HUES6 (cell line): ENCODE data around the gene CUL5.
A peak's percentile ranks its signal among the peaks of the same experiment; 100 is the strongest.

Experiments used
- H3K27ac ChIP-seq: 2 replicates; pipeline ENCODE4 v1.7.0; 2013; ENCODE audit warnings: low read depth, mild to moderate bottlenecking, low read length, inconsistent platforms
- H3K27me3 ChIP-seq: 2 replicates; pipeline ENCODE4 v1.6.1; 2013; ENCODE audit warnings: low read length; ENCODE audit not compliant: control insufficient read depth, insufficient read depth
- H3K36me3 ChIP-seq: 2 replicates; pipeline ENCODE4 v1.6.1; 2013; ENCODE audit warnings: low read length; ENCODE audit not compliant: control insufficient read depth, insufficient read depth
- H3K4me1 ChIP-seq: 2 replicates; pipeline ENCODE4 v1.6.1; 2013; ENCODE audit warnings: low read length; ENCODE audit not compliant: control insufficient read depth, insufficient read depth
- H3K4me3 ChIP-seq: 2 replicates; pipeline ENCODE4 v1.5.1; 2013; ENCODE audit warnings: low read depth, low read length
- H3K9ac ChIP-seq: one replicate; pipeline ENCODE4 v1.6.1; 2013; ENCODE audit warnings: mild to moderate bottlenecking, low read length
- H3K9me3 ChIP-seq: 2 replicates; pipeline ENCODE4 v1.6.1; 2013; ENCODE audit warnings: low read depth, low read length; ENCODE audit not compliant: control insufficient read depth, insufficient read depth

Gene CUL5

DNA sequence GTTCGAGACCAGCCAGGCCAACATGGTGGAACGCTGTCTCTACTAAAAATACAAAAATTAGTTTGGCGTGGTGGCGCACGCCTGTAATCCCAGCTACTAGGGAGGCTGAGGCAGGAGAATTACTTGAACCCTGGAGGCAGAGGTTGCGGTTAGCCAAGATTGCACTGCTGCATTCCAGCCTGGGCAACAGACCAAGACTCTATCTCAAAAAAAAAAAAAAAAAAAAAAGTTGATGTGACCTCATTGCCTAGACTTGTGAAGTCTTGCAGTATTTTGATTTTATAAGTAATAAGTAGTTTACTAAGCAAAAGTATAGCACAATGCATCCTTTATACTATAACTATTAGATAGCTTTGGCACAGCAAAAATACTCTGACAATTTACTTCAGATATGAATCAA is 9.9 kb upstream of the CUL5 start:
- no peaks in the 10 kb centered on the region for H3K36me3 ChIP-seq
- H3K9me3 ChIP-seq, result no peaks in the 10 kb centered on the region

GRCh38 chr11:107999759-108000455 is 8.8 kb upstream of the CUL5 start:
- Histone ChIP-seq H3K27me3 (no peaks in the 10 kb centered on the region), H3K36me3 (no peaks in the 10 kb centered on the region), H3K4me1 (peaks cover 4% of the 10 kb centered on the region; the same call in 1 of the 2 replicates), H3K4me3 (no peak overlapping the region), H3K27ac (no peak overlapping the region), H3K9me3 (no peaks in the 10 kb centered on the region), H3K9ac (no peak overlapping the region)

More for the DNA sequence above, 9.9 kb upstream of the CUL5 start:
- H3K4me1 ChIP-seq, result peaks cover 4% of the 10 kb centered on the region; the same call in 1 of the 2 replicates
- no peaks in the 10 kb centered on the region for H3K27me3 ChIP-seq
- no peak overlapping the region for H3K27ac ChIP-seq
- no peak overlapping the region for H3K9ac ChIP-seq
- no peak overlapping the region for H3K4me3 ChIP-seq

DNA sequence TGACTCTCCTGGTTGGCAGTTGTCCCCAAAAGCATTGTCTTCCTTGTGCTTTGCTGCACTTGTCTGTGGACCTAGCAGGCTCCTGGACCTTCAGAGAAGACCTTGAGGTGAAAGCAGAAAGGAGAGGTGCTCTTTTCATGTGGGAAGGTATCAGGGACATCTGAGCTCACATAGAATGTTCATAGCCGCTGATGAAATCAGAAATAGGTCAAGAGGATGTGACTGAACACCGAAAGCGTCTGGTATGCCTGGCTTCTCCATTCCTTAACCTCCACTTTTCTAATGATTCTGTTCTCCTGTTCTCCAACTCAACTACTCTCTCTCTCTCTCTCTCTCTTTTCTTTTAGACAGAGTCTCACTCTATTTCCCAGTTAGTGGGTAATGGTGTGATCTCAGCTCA is 6.2 kb upstream of the CUL5 start:
- H3K27me3 ChIP-seq, result no peaks in the 10 kb centered on the region
- H3K9ac ChIP-seq, result no peak overlapping the region
- no peaks in the 10 kb centered on the region for H3K9me3 ChIP-seq
- H3K4me3 ChIP-seq, result no peak overlapping the region
- no peaks in the 10 kb centered on the region for H3K36me3 ChIP-seq
- H3K27ac ChIP-seq, result no peak overlapping the region
- peaks cover 4% of the 10 kb centered on the region; the same call in 1 of the 2 replicates for H3K4me1 ChIP-seq

DNA sequence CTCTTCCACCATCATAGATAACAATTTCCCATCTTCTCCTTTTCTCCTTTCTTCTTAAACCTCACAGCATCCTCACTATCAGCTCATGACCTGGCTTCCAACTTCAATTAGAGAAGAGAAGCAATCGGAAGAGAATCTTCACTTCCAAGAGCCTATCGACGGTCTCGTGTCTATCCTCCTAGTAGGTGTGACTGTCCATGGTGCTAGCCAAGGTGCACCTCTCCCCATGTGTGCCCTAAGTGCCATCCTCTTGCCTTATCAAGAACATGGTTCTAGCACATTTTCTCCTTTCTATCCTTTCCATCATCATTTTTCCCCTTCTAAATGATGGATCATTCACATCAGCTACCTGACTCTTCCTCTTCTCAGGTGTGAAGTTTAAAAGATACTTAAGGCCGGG is 5.1 kb upstream of the CUL5 start:
- Histone ChIP-seq H3K9ac (no peak overlapping the region), H3K4me1 (peaks cover 4% of the 10 kb centered on the region; the same call in 1 of the 2 replicates), H3K4me3 (no peak overlapping the region), H3K27ac (no peak overlapping the region), H3K36me3 (no peaks in the 10 kb centered on the region), H3K9me3 (no peaks in the 10 kb centered on the region), H3K27me3 (no peaks in the 10 kb centered on the region)

DNA sequence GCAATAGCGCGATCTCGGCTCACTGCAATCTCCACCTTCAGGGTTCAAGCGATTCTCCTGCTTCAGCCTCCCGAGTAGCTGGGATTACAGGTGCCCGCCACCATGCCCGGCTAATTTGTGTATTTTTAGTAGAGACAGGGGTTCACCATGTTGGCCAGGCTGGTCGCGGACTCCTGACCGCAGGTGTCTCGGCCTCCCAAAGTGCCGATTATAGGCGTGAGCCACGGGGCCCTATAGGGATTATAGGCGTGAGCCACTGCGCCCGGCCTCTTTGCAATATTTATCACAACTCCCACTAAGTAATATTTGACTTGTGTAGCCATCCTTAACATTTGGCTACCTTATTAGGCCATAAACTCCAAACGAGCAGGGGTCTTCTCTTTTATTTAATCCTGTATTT is 879 bp upstream of the CUL5 start:
- Histone ChIP-seq H3K27me3 (no peaks in the 10 kb centered on the region), H3K4me3 (no peak overlapping the region)

GRCh38 chr11:108009497-108010370 is 1.0 kb downstream of the CUL5 start:
- H3K27me3 ChIP-seq, result no peaks in the 10 kb centered on the region
- H3K9ac ChIP-seq, result peak overlapping the region; percentile 99
- peaks cover 2% of the 10 kb centered on the region; the same call in 1 of the 2 replicates for H3K36me3 ChIP-seq
- H3K27ac ChIP-seq, result peak overlapping the region; percentile 88
- no peaks in the 10 kb centered on the region for H3K9me3 ChIP-seq
- H3K4me1 ChIP-seq, result peaks cover 4% of the 10 kb centered on the region
- H3K4me3 ChIP-seq, result peak overlapping the region; percentile 87

More for the DNA sequence above, 879 bp upstream of the CUL5 start:
- H3K9me3 ChIP-seq, result no peaks in the 10 kb centered on the region
- no peak overlapping the region for H3K9ac ChIP-seq
- peaks cover 2% of the 10 kb centered on the region; the same call in 1 of the 2 replicates for H3K36me3 ChIP-seq
- H3K4me1 ChIP-seq, result no peaks in the 10 kb centered on the region
- no peak overlapping the region for H3K27ac ChIP-seq

GRCh38 chr11:108012139-108012725 is 3.5 kb downstream of the CUL5 start:
- Histone ChIP-seq H3K4me3 (no peak overlapping the region), H3K9me3 (no peaks in the 10 kb centered on the region), H3K27me3 (no peaks in the 10 kb centered on the region), H3K4me1 (peaks cover 4% of the 10 kb centered on the region), H3K27ac (no peak overlapping the region), H3K36me3 (peaks cover 2% of the 10 kb centered on the region; the same call in 1 of the 2 replicates), H3K9ac (no peak overlapping the region)

GRCh38 chr11:108016647-108017046 is 7.9 kb downstream of the CUL5 start:
- peaks cover 2% of the 10 kb centered on the region; the same call in 1 of the 2 replicates for H3K36me3 ChIP-seq
- H3K27me3 ChIP-seq, result no peaks in the 10 kb centered on the region
- H3K4me1 ChIP-seq, result peaks cover 15% of the 10 kb centered on the region
- no peaks in the 10 kb centered on the region for H3K9me3 ChIP-seq
- H3K4me3 ChIP-seq, result no peak overlapping the region
- H3K9ac ChIP-seq, result no peak overlapping the region
- no peak overlapping the region for H3K27ac ChIP-seq

DNA sequence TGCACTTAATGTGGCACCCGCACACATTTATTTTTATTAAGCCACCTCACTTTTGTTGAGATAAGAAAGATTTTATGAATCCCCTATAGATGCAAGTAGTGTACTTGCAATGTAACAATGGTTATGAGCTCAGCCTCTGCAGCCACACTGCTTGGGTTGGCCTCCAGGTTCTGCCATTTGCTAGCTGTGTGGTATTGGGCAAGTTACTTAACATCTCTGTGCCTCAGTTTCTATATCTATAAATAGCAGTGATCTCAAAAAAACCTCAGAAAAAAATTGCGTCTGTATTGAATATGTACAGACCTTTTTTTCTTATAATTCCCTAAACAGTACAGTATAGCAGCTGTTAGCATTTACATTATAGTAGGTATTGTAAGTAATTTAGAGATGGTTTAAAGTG is 10.0 kb downstream of the CUL5 start:
- Histone ChIP-seq H3K36me3 (peaks cover 2% of the 10 kb centered on the region; the same call in 1 of the 2 replicates), H3K27me3 (no peaks in the 10 kb centered on the region), H3K9ac (no peak overlapping the region), H3K4me3 (no peak overlapping the region), H3K4me1 (peaks cover 15% of the 10 kb centered on the region), H3K9me3 (no peaks in the 10 kb centered on the region), H3K27ac (no peak overlapping the region)

DNA sequence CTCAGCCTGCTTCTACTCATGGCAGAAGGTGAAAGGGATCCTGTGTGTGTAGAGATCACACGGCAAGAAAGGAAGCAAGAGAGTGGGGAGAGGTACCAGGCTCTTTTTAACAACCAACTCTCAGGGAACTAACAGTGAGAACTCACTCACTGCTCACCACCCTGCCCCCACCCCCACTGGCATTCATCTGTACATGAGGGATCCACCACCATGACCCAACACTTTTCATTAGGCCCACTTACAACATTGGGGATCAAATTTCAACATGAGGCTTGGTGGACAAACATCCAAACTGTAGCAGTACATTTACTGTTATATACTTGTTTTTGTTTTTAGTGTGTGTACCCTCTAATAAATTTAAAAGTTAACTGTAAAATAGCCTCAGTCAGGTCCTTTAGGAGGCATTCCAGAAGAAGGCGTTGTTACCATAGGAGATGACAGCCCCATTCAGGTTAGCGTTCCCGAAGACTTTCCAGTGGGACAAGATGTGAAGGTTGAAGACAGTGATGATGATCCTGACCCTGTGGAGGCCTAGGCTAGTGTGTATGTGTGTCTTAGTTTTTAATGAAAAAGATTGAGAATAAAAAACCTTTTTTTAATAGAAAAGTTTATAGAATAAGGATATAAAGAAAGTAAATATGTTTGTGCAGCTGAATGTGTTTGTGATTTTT is 11.3 kb downstream of the CUL5 start:
- no peaks in the 10 kb centered on the region for H3K9me3 ChIP-seq
- H3K4me1 ChIP-seq, result peaks cover 11% of the 10 kb centered on the region; the same call in 1 of the 2 replicates
- no peak overlapping the region for H3K9ac ChIP-seq
- H3K27me3 ChIP-seq, result no peaks in the 10 kb centered on the region
- H3K27ac ChIP-seq, result no peak overlapping the region
- no peak overlapping the region for H3K4me3 ChIP-seq
- H3K36me3 ChIP-seq, result peaks cover 2% of the 10 kb centered on the region; the same call in 1 of the 2 replicates
